Parietal lobe (tissue), 1 donor: Measurements from ENCODE around the gene SLC25A4. TPM values are rescaled to one million over a fixed set of nuclear protein-coding genes. Genes with fewer than 3 reads are reported as not detected.

Source experiments
- total RNA-seq: library from RNA; depleted of rRNA; stranded (reverse); fragments of >200 nt; gene quantifications from one replicate; pipeline ENCODE4 v1.2.3, GENCODE V29; 2014

Gene SLC25A4
- 28.5 TPM for total RNA-seq

GRCh38 chr4:185142912-185143600, at the start of gene SLC25A4:
Gene SLC25A4, plus strand, starts transcription at chr4:185143266. Its CDS starts 107 bp downstream, at chr4:185143373.

Other genes starting within 250 kb of the SLC25A4 start
- 1.6 TPM for gene HELT, start 124.8 kb upstream of the SLC25A4 start, total RNA-seq
- gene CFAP97, start 60.7 kb downstream of the SLC25A4 start, total RNA-seq: 54.1 TPM
- gene SNX25, start 66.3 kb downstream of the SLC25A4 start, total RNA-seq: 58.5 TPM